SK-N-SH (cell line): Measurements from ENCODE around the gene PAGE3.

Source experiments
- CTCF ChIP-seq: fragments of 200-600 bp; sonication (generic); IDR thresholded peaks from 2 replicates; pipeline ENCODE4 v1.6.1; 2017; ENCODE audit warnings: antibody characterized with exemption, mild to moderate bottlenecking, moderate library complexity
- ELF1 ChIP-seq: IDR thresholded peaks from 2 replicates; pipeline ENCODE4 v1.4.0; 2012
- EP300 ChIP-seq, 2 experiments: IDR thresholded peaks; 2 replicates each; pipeline versions ENCODE4 v1.4.0 to v1.6.1; 2012; ENCODE audit warnings: borderline replicate concordance in 1 of 2, low read depth in 1 of 2, low read length in 1 of 2
- EZH2phosphoT487 ChIP-seq: fragments of 200-600 bp; sonication (generic); IDR thresholded peaks from 2 replicates; pipeline ENCODE4 v1.6.1; 2017; ENCODE audit warnings: low read depth, mixed run types, mild to moderate bottlenecking, antibody characterized with exemption, moderate library complexity, borderline replicate concordance
- FOXJ3 ChIP-seq: sonication (generic); formaldehyde crosslinking; IDR thresholded peaks from 2 replicates; pipeline ENCODE4 v1.5.1; 2020; ENCODE audit warnings: mild to moderate bottlenecking, missing genetic modification reagents
- JUND ChIP-seq: IDR thresholded peaks from 2 replicates; pipeline ENCODE4 v1.4.0; 2012
- MAX ChIP-seq: IDR thresholded peaks from 2 replicates; pipeline ENCODE4 v1.4.0; 2012; ENCODE audit warnings: low read depth
- NFIC ChIP-seq: IDR thresholded peaks from 2 replicates; pipeline ENCODE4 v1.4.0; 2012; ENCODE audit warnings: borderline replicate concordance
- POLR2AphosphoS5 ChIP-seq: IDR thresholded peaks from 2 replicates; pipeline ENCODE4 v1.6.1; 2012; ENCODE audit warnings: low read depth, low read length
- RAD21 ChIP-seq: IDR thresholded peaks from 2 replicates; pipeline ENCODE4 v1.6.1; 2012; ENCODE audit warnings: mild to moderate bottlenecking, low read length
- RFX5 ChIP-seq: IDR thresholded peaks from 2 replicates; pipeline ENCODE4 v1.6.1; 2012; ENCODE audit warnings: mild to moderate bottlenecking, improper control_type of control experiment, low read length
- YY1 ChIP-seq: IDR thresholded peaks from 2 replicates; pipeline ENCODE4 v1.4.0; 2012; ENCODE audit warnings: low read depth, mild to moderate bottlenecking
- TF ChIP-seq, protein P1 (sequence below): IDR thresholded peaks from 2 replicates; pipeline ENCODE4; 2012
- TF ChIP-seq, protein P2 (sequence below): fragments of 150-350 bp; IDR thresholded peaks from 2 replicates; pipeline ENCODE4 v1.6.1; 2017; ENCODE audit warnings: antibody characterized with exemption, low read length, low read depth, borderline replicate concordance

GRCh38 chrX:55253528-55253927 is 11.2 kb downstream of the PAGE3 start:
- TF ChIP-seq CTCF (no peak), RAD21 (no peak), FOXJ3 (CRISPR knock-in tag) (no peak), NFIC (no peak), EP300 (IDR thresholded peaks at IDR 0.05; ENCODE audit: borderline replicate concordance in 1 of 2, low read depth in 1 of 2, low read length in 1 of 2) (no peak), POLR2AphosphoS5 (no peak), MAX (no peak), EZH2phosphoT487 (no peak), RFX5 (no peak), YY1 (no peak), JUND (no peak), ELF1 (no peak)
- TF ChIP-seq, protein P1, sequence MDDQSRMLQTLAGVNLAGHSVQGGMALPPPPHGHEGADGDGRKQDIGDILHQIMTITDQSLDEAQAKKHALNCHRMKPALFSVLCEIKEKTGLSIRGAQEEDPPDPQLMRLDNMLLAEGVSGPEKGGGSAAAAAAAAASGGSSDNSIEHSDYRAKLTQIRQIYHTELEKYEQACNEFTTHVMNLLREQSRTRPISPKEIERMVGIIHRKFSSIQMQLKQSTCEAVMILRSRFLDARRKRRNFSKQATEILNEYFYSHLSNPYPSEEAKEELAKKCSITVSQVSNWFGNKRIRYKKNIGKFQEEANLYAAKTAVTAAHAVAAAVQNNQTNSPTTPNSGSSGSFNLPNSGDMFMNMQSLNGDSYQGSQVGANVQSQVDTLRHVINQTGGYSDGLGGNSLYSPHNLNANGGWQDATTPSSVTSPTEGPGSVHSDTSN, result no peak
- TF ChIP-seq, protein P2, sequence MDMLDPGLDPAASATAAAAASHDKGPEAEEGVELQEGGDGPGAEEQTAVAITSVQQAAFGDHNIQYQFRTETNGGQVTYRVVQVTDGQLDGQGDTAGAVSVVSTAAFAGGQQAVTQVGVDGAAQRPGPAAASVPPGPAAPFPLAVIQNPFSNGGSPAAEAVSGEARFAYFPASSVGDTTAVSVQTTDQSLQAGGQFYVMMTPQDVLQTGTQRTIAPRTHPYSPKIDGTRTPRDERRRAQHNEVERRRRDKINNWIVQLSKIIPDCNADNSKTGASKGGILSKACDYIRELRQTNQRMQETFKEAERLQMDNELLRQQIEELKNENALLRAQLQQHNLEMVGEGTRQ, result no peak
